HCT116 (cell line): ENCODE data around the gene CAMKMT.

Experiments used
- EZH2 ChIP-seq: fragments of 200-600 bp; sonication (generic); IDR thresholded peaks from 2 replicates; pipeline ENCODE4 v1.6.1; 2017; ENCODE audit warnings: antibody characterized with exemption, mixed run types
- EZH2phosphoT487 ChIP-seq: fragments of 200-600 bp; IDR thresholded peaks from 2 replicates; pipeline ENCODE4 v1.6.1; 2018; ENCODE audit warnings: antibody characterized with exemption, borderline replicate concordance
- POLR2AphosphoS5 ChIP-seq: IDR thresholded peaks from 2 replicates; pipeline ENCODE4 v1.6.1; 2011; ENCODE audit warnings: mild to moderate bottlenecking, low read depth, low read length, moderate library complexity
- SIN3A ChIP-seq: IDR thresholded peaks from 2 replicates; pipeline ENCODE4 v1.6.1; 2012; ENCODE audit warnings: low read depth
- ZNF274 ChIP-seq: fragments of 200-500 bp; sonication (Bioruptor generic); IDR thresholded peaks from 2 replicates; pipeline ENCODE4 v1.6.1; 2014; ENCODE audit warnings: mild to moderate bottlenecking, low read depth, low read length, inconsistent platforms
- TF ChIP-seq, protein P1 (sequence below), 3 experiments: fragments of 200-600 bp in 1 of 3; sonication (generic) in 1 of 3; IDR thresholded peaks in 2 of 3; conservative IDR thresholded peaks in 1 of 3; 2 replicates each; pipeline ENCODE4 v1.5.1; 2012 to 2017; ENCODE audit warnings: low read depth in 2 of 3, low read length in 2 of 3, antibody characterized with exemption in 1 of 3, borderline replicate concordance in 1 of 3, control low read depth in 1 of 3, mild to moderate bottlenecking in 1 of 3, mixed read lengths in 1 of 3, mixed run types in 1 of 3, moderate library complexity in 1 of 3; ENCODE audit not compliant: insufficient read depth in 1 of 3

DNA sequence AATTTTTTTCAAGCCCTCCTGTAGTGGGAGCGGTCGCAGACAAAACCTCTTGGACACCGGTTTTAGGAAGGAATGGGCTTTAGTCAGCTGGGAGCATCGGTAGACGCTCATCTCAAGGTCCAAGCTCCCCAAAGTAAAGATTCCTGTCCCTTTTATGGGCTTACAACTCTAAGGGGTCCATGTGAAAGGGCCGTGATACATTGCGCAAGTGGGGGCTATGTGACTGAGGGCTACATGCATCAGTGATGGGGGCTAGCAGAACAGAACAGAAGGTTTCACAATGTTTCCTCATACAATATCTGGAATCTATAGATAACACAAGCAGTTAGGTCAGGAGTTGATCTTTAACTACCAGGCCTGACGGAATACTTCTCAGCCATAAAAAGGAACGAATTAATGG, 62.5 kb downstream of the CAMKMT start:
- no peak for TF ChIP-seq POLR2AphosphoS5
- TF ChIP-seq, protein P1, sequence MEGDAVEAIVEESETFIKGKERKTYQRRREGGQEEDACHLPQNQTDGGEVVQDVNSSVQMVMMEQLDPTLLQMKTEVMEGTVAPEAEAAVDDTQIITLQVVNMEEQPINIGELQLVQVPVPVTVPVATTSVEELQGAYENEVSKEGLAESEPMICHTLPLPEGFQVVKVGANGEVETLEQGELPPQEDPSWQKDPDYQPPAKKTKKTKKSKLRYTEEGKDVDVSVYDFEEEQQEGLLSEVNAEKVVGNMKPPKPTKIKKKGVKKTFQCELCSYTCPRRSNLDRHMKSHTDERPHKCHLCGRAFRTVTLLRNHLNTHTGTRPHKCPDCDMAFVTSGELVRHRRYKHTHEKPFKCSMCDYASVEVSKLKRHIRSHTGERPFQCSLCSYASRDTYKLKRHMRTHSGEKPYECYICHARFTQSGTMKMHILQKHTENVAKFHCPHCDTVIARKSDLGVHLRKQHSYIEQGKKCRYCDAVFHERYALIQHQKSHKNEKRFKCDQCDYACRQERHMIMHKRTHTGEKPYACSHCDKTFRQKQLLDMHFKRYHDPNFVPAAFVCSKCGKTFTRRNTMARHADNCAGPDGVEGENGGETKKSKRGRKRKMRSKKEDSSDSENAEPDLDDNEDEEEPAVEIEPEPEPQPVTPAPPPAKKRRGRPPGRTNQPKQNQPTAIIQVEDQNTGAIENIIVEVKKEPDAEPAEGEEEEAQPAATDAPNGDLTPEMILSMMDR (IDR thresholded peaks at IDR 0.05 in 2 of 3, conservative IDR thresholded peaks at IDR 0.05 in 1 of 3; ENCODE audit: borderline replicate concordance in 1 of 3, insufficient read depth in 1 of 3, low read depth in 2 of 3, low read length in 2 of 3) = no peak
- no peak for TF ChIP-seq EZH2
- no peak for TF ChIP-seq EZH2phosphoT487
- TF ChIP-seq SIN3A = no peak
- no peak for TF ChIP-seq ZNF274
